ENCODE data around the gene SRRT.

Gene SRRT

GRCh38 chr7:100860702-100861615 lies 13.9 kb upstream of the SRRT start:
- no peaks in the 10 kb centered on the region for H3K27me3 ChIP-seq (ENCODE audit: insufficient read depth, insufficient read length)
- no peaks in the 10 kb centered on the region for H3K9me3 ChIP-seq (ENCODE audit: insufficient read depth, low read length)
- DNase-seq (ENCODE audit: low read depth, low spot score) = no peak
- H3K9ac ChIP-seq (ENCODE audit: insufficient read length, low read depth) = no peak overlapping the region
- TF ChIP-seq SUZ12 (IDR thresholded peaks at IDR 0.05; ENCODE audit: extremely low read depth, insufficient read depth, insufficient read length) = no peak
- no peak for TF ChIP-seq YY1 (IDR thresholded peaks at IDR 0.05; ENCODE audit: insufficient read depth, insufficient read length)
- no peak for TF ChIP-seq ZNF274 (IDR thresholded peaks at IDR 0.05; ENCODE audit: low read depth, low read length)
- peaks cover 2% of the 10 kb centered on the region for H3K4me1 ChIP-seq (ENCODE audit: insufficient read depth, insufficient read length)
- H3K4me3 ChIP-seq (ENCODE audit: insufficient read length, low read depth) = no peak overlapping the region
- peaks cover 39% of the 10 kb centered on the region for H3K36me3 ChIP-seq (ENCODE audit: insufficient read depth, insufficient read length, low read length)

- TF ChIP-seq ZNF274 (IDR thresholded peaks at IDR 0.05; ENCODE audit: low read depth, low read length) = no peak
- no peak for TF ChIP-seq YY1 (IDR thresholded peaks at IDR 0.05; ENCODE audit: insufficient read depth, insufficient read length)
- TF ChIP-seq SUZ12 (IDR thresholded peaks at IDR 0.05; ENCODE audit: extremely low read depth, insufficient read depth, insufficient read length) = no peak
- H3K36me3 ChIP-seq (ENCODE audit: insufficient read depth, insufficient read length, low read length) = peaks cover 39% of the 10 kb centered on the region
Observed at GRCh38 chr7:100861616-100861985, 13.3 kb upstream of the SRRT start.

GRCh38 chr7:100863406-100863950 lies 11.4 kb upstream of the SRRT start:
- Histone ChIP-seq H3K4me3 (ENCODE audit: insufficient read length, low read depth) (no peak overlapping the region), H3K9me3 (ENCODE audit: insufficient read depth, low read length) (no peaks in the 10 kb centered on the region), H3K36me3 (ENCODE audit: insufficient read depth, insufficient read length, low read length) (peaks cover 45% of the 10 kb centered on the region), H3K9ac (ENCODE audit: insufficient read length, low read depth) (no peak overlapping the region), H3K27me3 (ENCODE audit: insufficient read depth, insufficient read length) (no peaks in the 10 kb centered on the region), H3K4me1 (ENCODE audit: insufficient read depth, insufficient read length) (peaks cover 7% of the 10 kb centered on the region)
- DNase-seq (ENCODE audit: low read depth, low spot score) = no peak
- no peak for TF ChIP-seq SUZ12 (IDR thresholded peaks at IDR 0.05; ENCODE audit: extremely low read depth, insufficient read depth, insufficient read length)

More at GRCh38 chr7:100861616-100861985, 13.3 kb upstream of the SRRT start:
- DNase-seq (ENCODE audit: low read depth, low spot score) = no peak
- Histone ChIP-seq H3K27me3 (ENCODE audit: insufficient read depth, insufficient read length) (no peaks in the 10 kb centered on the region), H3K4me1 (ENCODE audit: insufficient read depth, insufficient read length) (peaks cover 5% of the 10 kb centered on the region), H3K4me3 (ENCODE audit: insufficient read length, low read depth) (no peak overlapping the region), H3K9me3 (ENCODE audit: insufficient read depth, low read length) (no peaks in the 10 kb centered on the region), H3K9ac (ENCODE audit: insufficient read length, low read depth) (no peak overlapping the region)

- Histone ChIP-seq H3K4me1 (ENCODE audit: insufficient read depth, insufficient read length) (peaks cover 7% of the 10 kb centered on the region), H3K36me3 (ENCODE audit: insufficient read depth, insufficient read length, low read length) (peaks cover 53% of the 10 kb centered on the region), H3K9ac (ENCODE audit: insufficient read length, low read depth) (no peak overlapping the region), H3K9me3 (ENCODE audit: insufficient read depth, low read length) (no peaks in the 10 kb centered on the region), H3K27me3 (ENCODE audit: insufficient read depth, insufficient read length) (no peaks in the 10 kb centered on the region), H3K4me3 (ENCODE audit: insufficient read length, low read depth) (no peak overlapping the region)
- TF ChIP-seq ZNF274 (IDR thresholded peaks at IDR 0.05; ENCODE audit: low read depth, low read length) (no peak), SUZ12 (IDR thresholded peaks at IDR 0.05; ENCODE audit: extremely low read depth, insufficient read depth, insufficient read length) (no peak), YY1 (IDR thresholded peaks at IDR 0.05; ENCODE audit: insufficient read depth, insufficient read length) (no peak)
- DNase-seq (ENCODE audit: low read depth, low spot score) = no peak
Observed at GRCh38 chr7:100864263-100864845, 10.5 kb upstream of the SRRT start.

- no peak for TF ChIP-seq ZNF274 (IDR thresholded peaks at IDR 0.05; ENCODE audit: low read depth, low read length)
- TF ChIP-seq YY1 (IDR thresholded peaks at IDR 0.05; ENCODE audit: insufficient read depth, insufficient read length) = no peak
- Histone ChIP-seq H3K9me3 (ENCODE audit: insufficient read depth, low read length) (no peaks in the 10 kb centered on the region), H3K4me1 (ENCODE audit: insufficient read depth, insufficient read length) (peaks cover 7% of the 10 kb centered on the region), H3K9ac (ENCODE audit: insufficient read length, low read depth) (no peak overlapping the region), H3K4me3 (ENCODE audit: insufficient read length, low read depth) (no peak overlapping the region), H3K36me3 (ENCODE audit: insufficient read depth, insufficient read length, low read length) (peaks cover 51% of the 10 kb centered on the region), H3K27me3 (ENCODE audit: insufficient read depth, insufficient read length) (no peaks in the 10 kb centered on the region)
- DNase-seq (ENCODE audit: low read depth, low spot score) = no peak
Observed at GRCh38 chr7:100865372-100865911, 9.5 kb upstream of the SRRT start.

GRCh38 chr7:100865938-100866728 lies 8.8 kb upstream of the SRRT start:
- Histone ChIP-seq H3K4me1 (ENCODE audit: insufficient read depth, insufficient read length) (peaks cover 7% of the 10 kb centered on the region), H3K4me3 (ENCODE audit: insufficient read length, low read depth) (no peak overlapping the region), H3K9ac (ENCODE audit: insufficient read length, low read depth) (peak overlapping the region; percentile 64), H3K36me3 (ENCODE audit: insufficient read depth, insufficient read length, low read length) (peaks cover 51% of the 10 kb centered on the region), H3K27me3 (ENCODE audit: insufficient read depth, insufficient read length) (no peaks in the 10 kb centered on the region), H3K9me3 (ENCODE audit: insufficient read depth, low read length) (no peaks in the 10 kb centered on the region)
- TF ChIP-seq SUZ12 (IDR thresholded peaks at IDR 0.05; ENCODE audit: extremely low read depth, insufficient read depth, insufficient read length) (no peak), YY1 (IDR thresholded peaks at IDR 0.05; ENCODE audit: insufficient read depth, insufficient read length) (no peak), ZNF274 (IDR thresholded peaks at IDR 0.05; ENCODE audit: low read depth, low read length) (no peak)
- DNase-seq (ENCODE audit: low read depth, low spot score) = no peak

All from NT2/D1 (cell line).